ENCODE measurements around the gene AP1M1. TPM values are rescaled to one million over a fixed set of nuclear protein-coding genes. Genes with fewer than 3 reads are reported as not detected.

AP1M1 gene
- total RNA-seq, 4 donors from 2014 or later = 39.3 to 64.6 (median 46.8) TPM

GRCh38 chr19:16213076-16213475, 15.4 kb downstream of the AP1M1 start:
- H3K4me3 ChIP-seq = no peak overlapping the region
- no peak for TF ChIP-seq POLR2A (IDR thresholded peaks at IDR 0.05)
- TF ChIP-seq CTCF (IDR thresholded peaks at IDR 0.05) = no peak
- no peak overlapping the region for H3K27ac ChIP-seq
- H3K4me1 ChIP-seq = no peaks in the 10 kb centered on the region
- no peaks in the 10 kb centered on the region for H3K9me3 ChIP-seq
- intact Hi-C loops (cut with DNase I) = no loop called here
- H3K36me3 ChIP-seq = peaks cover under 1 to 80% (median 25%) of the 10 kb centered on the region in 3 donors
- DNase-seq = no peak
- no peaks in the 10 kb centered on the region for H3K27me3 ChIP-seq

GRCh38 chr19:16216744-16217670, 19.3 kb downstream of the AP1M1 start:
- Histone ChIP-seq H3K36me3 (peaks cover 0 to 80% (median 12%) of the 10 kb centered on the region in 3 donors), H3K27me3 (no peaks in the 10 kb centered on the region), H3K27ac (no peak overlapping the region), H3K4me3 (no peak overlapping the region), H3K9me3 (peaks cover 6 to 30% (median 25%) of the 10 kb centered on the region in 3 donors), H3K4me1 (no peaks in the 10 kb centered on the region)
- TF ChIP-seq POLR2A (IDR thresholded peaks at IDR 0.05) (no peak), CTCF (IDR thresholded peaks at IDR 0.05) (no peak)
- no peak for DNase-seq
- 86 to 94% methylated on average over 3 to 8 of the region's 13 CpGs for WGBS, 2 donors
- intact Hi-C loops (cut with DNase I) = no loop called here

- 91 to 97% methylated on average over 7 to 16 of the region's 16 CpGs for WGBS, 2 donors
- no peak overlapping the region for H3K4me3 ChIP-seq
- no peaks in the 10 kb centered on the region for H3K27me3 ChIP-seq
- H3K9me3 ChIP-seq = peaks cover 6 to 37% (median 28%) of the 10 kb centered on the region in 3 donors
- H3K36me3 ChIP-seq = peaks cover 4 to 86% (median 15%) of the 10 kb centered on the region in 3 donors
- no peak for DNase-seq
- no peaks in the 10 kb centered on the region for H3K4me1 ChIP-seq
- no peak for TF ChIP-seq POLR2A (IDR thresholded peaks at IDR 0.05)
- TF ChIP-seq CTCF (IDR thresholded peaks at IDR 0.05) = no peak
- H3K27ac ChIP-seq = no peak overlapping the region
- intact Hi-C loops (cut with DNase I) = no loop called here
Observed at GRCh38 chr19:16217716-16218451, 20.2 kb downstream of the AP1M1 start.

GRCh38 chr19:16218851-16219250, 21.1 kb downstream of the AP1M1 start:
- Histone ChIP-seq H3K9me3 (peaks cover 6 to 37% (median 28%) of the 10 kb centered on the region in 3 donors), H3K4me3 (no peak overlapping the region), H3K27me3 (no peaks in the 10 kb centered on the region), H3K27ac (no peak overlapping the region), H3K4me1 (no peaks in the 10 kb centered on the region), H3K36me3 (peaks cover 10 to 89% (median 22%) of the 10 kb centered on the region in 3 donors)
- TF ChIP-seq CTCF (IDR thresholded peaks at IDR 0.05) (no peak), POLR2A (IDR thresholded peaks at IDR 0.05) (no peak)
- no peak for DNase-seq
- intact Hi-C loops (cut with DNase I) = no loop called here
- WGBS, 2 donors = 81 to 100% methylated on average over 2 of the region's 2 CpGs

GRCh38 chr19:16222806-16223205, 25.1 kb downstream of the AP1M1 start:
- no peak overlapping the region for H3K4me3 ChIP-seq
- H3K27ac ChIP-seq = no peak overlapping the region
- H3K4me1 ChIP-seq = no peaks in the 10 kb centered on the region
- TF ChIP-seq POLR2A (IDR thresholded peaks at IDR 0.05) (no peak), CTCF (IDR thresholded peaks at IDR 0.05) (no peak)
- peaks cover 19 to 100% (median 21%) of the 10 kb centered on the region in 3 donors for H3K36me3 ChIP-seq
- peaks cover 6 to 37% (median 28%) of the 10 kb centered on the region in 3 donors for H3K9me3 ChIP-seq
- intact Hi-C loops (cut with DNase I) = no loop called here
- H3K27me3 ChIP-seq = no peaks in the 10 kb centered on the region
- 86 to 91% methylated on average over 3 of the region's 3 CpGs for WGBS, 2 donors
- DNase-seq = no peak
